Sigmoid colon (tissue), 7 donors: Measurements from ENCODE around the gene SPEN. TPM values are rescaled to one million over a fixed set of nuclear protein-coding genes. Genes with fewer than 3 reads are reported as not detected.
A peak's percentile ranks its signal among the peaks of the same experiment; 100 is the strongest.

ENCODE experiments used
- DNase-seq: peaks from one replicate; pipeline ENCODE4 v3.0.0-alpha.2; 2019
- H3K27ac ChIP-seq, 4 donors: fragments of 200-600 bp; sonication (generic); one replicate each; pipeline ENCODE4 v1.5.1; 2016 to 2019; ENCODE audit warnings: mild to moderate bottlenecking in 1 of 4
- H3K27me3 ChIP-seq, 3 donors: fragments of 200-600 bp; sonication (generic); one replicate each; pipeline ENCODE4 v1.5.1; 2019; ENCODE audit warnings: mild to moderate bottlenecking in 1 of 3
- H3K36me3 ChIP-seq, 4 donors: fragments of 200-600 bp; sonication (generic); one replicate each; pipeline ENCODE4 v1.5.1; 2016 to 2019
- H3K4me1 ChIP-seq, 4 donors: fragments of 200-600 bp; sonication (generic); one replicate each; pipeline ENCODE4 v1.5.1; 2017 to 2019
- H3K4me3 ChIP-seq, 4 donors: fragments of 200-600 bp; sonication (generic); one replicate each; pipeline ENCODE4 v1.5.1; 2017 to 2019; ENCODE audit warnings: mild to moderate bottlenecking in 2 of 4, moderate library complexity in 1 of 4
- H3K9me3 ChIP-seq, 4 donors: fragments of 200-600 bp in 3 of 4; sonication (generic) in 3 of 4; one replicate each; pipeline versions ENCODE4 v1.5.1 to v1.6.1; 2013 to 2019
- CTCF ChIP-seq, 4 experiments: fragments of 450-650 bp in 3 of 4; fragments of 200-600 bp in 1 of 4; IDR thresholded peaks; one replicate each; pipeline ENCODE4 v1.5.1; 2016 to 2019; ENCODE audit warnings: antibody characterized with exemption in 4 of 4, mild to moderate bottlenecking in 3 of 4, moderate library complexity in 2 of 4
- EP300 ChIP-seq, 4 donors: sonication (generic); formaldehyde crosslinking; IDR thresholded peaks; one replicate each; pipeline ENCODE4 v1.6.1; 2017; ENCODE audit warnings: antibody characterized with exemption in 4 of 4
- POLR2A ChIP-seq, 2 donors: fragments of 450-650 bp; IDR thresholded peaks; one replicate each; pipeline ENCODE4 v1.6.1; 2016; ENCODE audit warnings: antibody characterized with exemption in 2 of 2, mild to moderate bottlenecking in 2 of 2, moderate library complexity in 2 of 2
- POLR2AphosphoS5 ChIP-seq, 4 donors: sonication (generic); formaldehyde crosslinking; IDR thresholded peaks; one replicate each; pipeline ENCODE4 v1.6.1; 2017; ENCODE audit warnings: antibody characterized with exemption in 4 of 4
- WGBS, 2 donors: extraction: QIAGEN DNeasy Blood & Tissue Kit; methylation state at CpG; one replicate each; pipeline ENCODE4 v1.1.7; 2013; 5-methylcytosine and 5-hydroxymethylcytosine counted together
- intact Hi-C: fragments of 100-400 bp; cut with DNase I; formaldehyde crosslinking; loops from one replicate; pipeline ENCODE4 v1.15.1; 2023
- polyA plus RNA-seq, 3 donors: library from polyadenylated mRNA; stranded (reverse); fragments of 200-250 nt; gene quantifications; one replicate each; pipeline ENCODE4 v1.2.3, GENCODE V29; 2013
- total RNA-seq, 4 donors: library from RNA; depleted of rRNA; stranded (reverse); fragments of >200 nt; gene quantifications; one replicate each; pipeline ENCODE4 v1.1.0, GENCODE V29; 2016
- donor health status: healthy with polysubstance abuse.
- donor health status: Bipolar disorder and iron deficiency.
- donor health status: healthy.

Gene SPEN, protein sequence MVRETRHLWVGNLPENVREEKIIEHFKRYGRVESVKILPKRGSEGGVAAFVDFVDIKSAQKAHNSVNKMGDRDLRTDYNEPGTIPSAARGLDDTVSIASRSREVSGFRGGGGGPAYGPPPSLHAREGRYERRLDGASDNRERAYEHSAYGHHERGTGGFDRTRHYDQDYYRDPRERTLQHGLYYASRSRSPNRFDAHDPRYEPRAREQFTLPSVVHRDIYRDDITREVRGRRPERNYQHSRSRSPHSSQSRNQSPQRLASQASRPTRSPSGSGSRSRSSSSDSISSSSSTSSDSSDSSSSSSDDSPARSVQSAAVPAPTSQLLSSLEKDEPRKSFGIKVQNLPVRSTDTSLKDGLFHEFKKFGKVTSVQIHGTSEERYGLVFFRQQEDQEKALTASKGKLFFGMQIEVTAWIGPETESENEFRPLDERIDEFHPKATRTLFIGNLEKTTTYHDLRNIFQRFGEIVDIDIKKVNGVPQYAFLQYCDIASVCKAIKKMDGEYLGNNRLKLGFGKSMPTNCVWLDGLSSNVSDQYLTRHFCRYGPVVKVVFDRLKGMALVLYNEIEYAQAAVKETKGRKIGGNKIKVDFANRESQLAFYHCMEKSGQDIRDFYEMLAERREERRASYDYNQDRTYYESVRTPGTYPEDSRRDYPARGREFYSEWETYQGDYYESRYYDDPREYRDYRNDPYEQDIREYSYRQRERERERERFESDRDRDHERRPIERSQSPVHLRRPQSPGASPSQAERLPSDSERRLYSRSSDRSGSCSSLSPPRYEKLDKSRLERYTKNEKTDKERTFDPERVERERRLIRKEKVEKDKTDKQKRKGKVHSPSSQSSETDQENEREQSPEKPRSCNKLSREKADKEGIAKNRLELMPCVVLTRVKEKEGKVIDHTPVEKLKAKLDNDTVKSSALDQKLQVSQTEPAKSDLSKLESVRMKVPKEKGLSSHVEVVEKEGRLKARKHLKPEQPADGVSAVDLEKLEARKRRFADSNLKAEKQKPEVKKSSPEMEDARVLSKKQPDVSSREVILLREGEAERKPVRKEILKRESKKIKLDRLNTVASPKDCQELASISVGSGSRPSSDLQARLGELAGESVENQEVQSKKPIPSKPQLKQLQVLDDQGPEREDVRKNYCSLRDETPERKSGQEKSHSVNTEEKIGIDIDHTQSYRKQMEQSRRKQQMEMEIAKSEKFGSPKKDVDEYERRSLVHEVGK (N-terminal part only)
- 10 to 100 TPM; 20.4 to 38.5 (median 22.6) TPM for total RNA-seq
- polyA plus RNA-seq: 10 to 100 TPM in 1 of 3 donors, 1 to 10 TPM in 2; 7.4 to 28.3 (median 9.0) TPM

- 0% methylated on average over 86 of the region's 86 CpGs for WGBS, 2 donors
- H3K27ac ChIP-seq: peak within 1 kb of the TSS; percentile 92 to 99 (median 96)
- no peaks in the 10 kb centered on the region for H3K9me3 ChIP-seq
- TF ChIP-seq POLR2AphosphoS5 (IDR thresholded peaks at IDR 0.05) (peak; percentile 91 to 96 (median 94)), CTCF (IDR thresholded peaks at IDR 0.05) (peak in 2 of 4 experiments; percentile 11 to 26), POLR2A (IDR thresholded peaks at IDR 0.05) (peak; percentile 87 to 88), EP300 (IDR thresholded peaks at IDR 0.05) (no peak)
- H3K36me3 ChIP-seq: no peaks in the 10 kb centered on the region
- intact Hi-C loops: loop anchor here (1.0 kb wide), 1 partner anchor 12 kb away; no protein-coding TSS in a partner anchor
- DNase-seq: peak; percentile 99
- no peaks in the 10 kb centered on the region for H3K27me3 ChIP-seq
- H3K4me1 ChIP-seq: peaks cover 0 to 46% (median 39%) of the 10 kb centered on the region in 4 donors
- H3K4me3 ChIP-seq: peak within 1 kb of the TSS; percentile 78 to 95 (median 83)
Observed at GRCh38 chr1:15847100-15847892, at the start of gene SPEN. Gene SPEN (plus strand): TSS chr1:15847707. CDS start chr1:15848068, 361 bp downstream.

- DNase-seq: peak; percentile 82
- Histone ChIP-seq H3K27ac (peak overlapping the region; percentile 64 to 75 (median 68)), H3K36me3 (no peaks in the 10 kb centered on the region), H3K4me1 (peaks cover 0 to 45% (median 33%) of the 10 kb centered on the region in 4 donors), H3K27me3 (no peaks in the 10 kb centered on the region), H3K4me3 (no peak overlapping the region), H3K9me3 (no peaks in the 10 kb centered on the region)
- intact Hi-C loops: no loop called here
- TF ChIP-seq POLR2A (IDR thresholded peaks at IDR 0.05): no peak
- peak; percentile 11 to 68 (median 28) for TF ChIP-seq EP300 (IDR thresholded peaks at IDR 0.05)
- TF ChIP-seq POLR2AphosphoS5 (IDR thresholded peaks at IDR 0.05): peak; percentile 46 to 64 (median 52)
- WGBS, 2 donors: 25 to 52% methylated on average over 9 of the region's 9 CpGs
Observed at GRCh38 chr1:15799004-15799867, 48.3 kb upstream of the SPEN start.

GRCh38 chr1:15799928-15800835, 47.3 kb upstream of the SPEN start:
- H3K27ac ChIP-seq: peak overlapping the region; percentile 64 to 75 (median 68)
- H3K4me3 ChIP-seq: no peak overlapping the region
- H3K36me3 ChIP-seq: no peaks in the 10 kb centered on the region
- intact Hi-C loops: no loop called here
- no peaks in the 10 kb centered on the region for H3K9me3 ChIP-seq
- TF ChIP-seq POLR2AphosphoS5 (IDR thresholded peaks at IDR 0.05): peak in 1 of 4 donors; percentile 33
- TF ChIP-seq EP300 (IDR thresholded peaks at IDR 0.05): peak in 2 of 4 donors; percentile 47 to 68
- no peak for TF ChIP-seq CTCF (IDR thresholded peaks at IDR 0.05)
- no peak for TF ChIP-seq POLR2A (IDR thresholded peaks at IDR 0.05)
- no peaks in the 10 kb centered on the region for H3K27me3 ChIP-seq
- 13 to 57% methylated on average over 22 of the region's 22 CpGs for WGBS, 2 donors
- DNase-seq: peak; percentile 74
- peaks cover 0 to 44% (median 33%) of the 10 kb centered on the region in 4 donors for H3K4me1 ChIP-seq
